Limb (tissue), 2 donors: ENCODE data around the gene ARMCX2.
"Not testable (repeated sequence)": the region's sequence is repeated elsewhere in the genome, so short reads cannot be mapped to it uniquely, and the experiment has no call there.

ENCODE experiments used
- DNase-seq, 2 donors: peaks; one replicate each; pipeline ENCODE4 v3.0.0-alpha.2; 2016; ENCODE audit errors: extremely low spot score in 2 of 2

ARMCX2 gene

GRCh38 chrX:101659601-101660063 lies at the start of gene ARMCX2:
TSS of gene ARMCX2 (minus strand) at chrX:101659850. CDS start at chrX:101657588, 2,262 bp downstream.
- peak; percentile 77 to 83 for DNase-seq

- DNase-seq = no peak
These were observed 49.7 kb upstream of the ARMCX2 start for GRCh38 chrX:101709384-101709783.

DNA sequence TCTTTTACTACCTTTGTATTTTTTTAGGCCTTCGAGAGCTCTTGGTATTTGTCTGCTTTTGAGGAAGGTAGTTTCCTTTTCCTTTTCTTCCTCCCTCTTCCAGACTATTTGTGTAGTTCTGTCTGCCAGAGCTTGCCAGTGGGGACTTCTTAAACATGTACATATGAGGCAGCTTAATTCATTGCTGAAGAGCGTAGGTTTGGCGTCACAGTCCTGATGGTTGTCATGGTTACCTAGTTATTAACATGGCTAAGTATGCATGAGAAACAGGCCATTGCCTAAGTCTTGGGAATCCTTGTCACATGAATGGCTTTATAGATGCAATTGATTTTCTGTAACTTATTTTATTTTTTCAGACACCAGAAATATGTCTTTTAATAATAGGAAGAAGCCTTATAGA lies 48.5 kb upstream of the ARMCX2 start:
- DNase-seq = peak in 1 of 2 donors; percentile 5

GRCh38 chrX:101693476-101693875 lies 33.8 kb upstream of the ARMCX2 start:
- DNase-seq = no peak

GRCh38 chrX:101691835-101692234 lies 32.2 kb upstream of the ARMCX2 start:
- no peak for DNase-seq

DNA sequence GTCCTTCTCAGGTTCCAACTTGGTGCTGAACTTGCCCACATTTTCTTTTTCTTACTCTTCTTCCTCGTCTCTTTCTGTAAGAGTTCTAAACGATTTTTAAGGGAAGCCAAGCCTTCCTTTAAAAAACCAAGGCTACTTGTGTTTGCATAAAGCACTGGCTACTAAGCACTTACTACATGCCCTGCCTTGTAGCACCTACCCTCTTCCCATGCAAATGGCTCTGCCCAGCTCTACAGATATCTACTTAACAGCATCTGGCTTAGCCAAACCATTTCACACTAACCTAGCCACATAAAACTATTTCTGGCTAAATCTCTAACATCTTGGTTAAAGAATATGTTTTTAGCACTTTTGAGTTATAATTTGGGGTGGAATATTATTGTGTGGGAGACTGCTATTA lies 26.9 kb upstream of the ARMCX2 start:
- DNase-seq = no peak

DNA sequence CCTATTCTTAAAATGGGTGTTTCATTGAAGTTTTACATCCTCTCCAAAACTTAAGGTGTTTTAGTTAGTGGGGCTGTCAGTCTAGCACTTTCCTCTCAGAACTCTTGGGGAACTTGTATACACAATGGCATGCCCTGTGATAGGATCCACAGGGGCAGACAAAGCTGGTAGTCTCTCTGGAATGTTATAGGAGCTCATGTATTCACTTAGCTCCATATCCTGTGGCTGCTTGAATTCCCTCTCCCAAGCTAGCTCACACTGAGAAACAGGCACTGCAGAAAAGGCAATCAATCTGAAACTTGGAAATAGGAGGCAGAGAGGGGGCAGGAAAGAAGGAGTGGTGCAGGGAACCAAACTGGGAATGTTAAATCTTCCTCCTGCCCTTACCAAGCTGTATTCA lies 26.3 kb upstream of the ARMCX2 start:
- no peak for DNase-seq

DNA sequence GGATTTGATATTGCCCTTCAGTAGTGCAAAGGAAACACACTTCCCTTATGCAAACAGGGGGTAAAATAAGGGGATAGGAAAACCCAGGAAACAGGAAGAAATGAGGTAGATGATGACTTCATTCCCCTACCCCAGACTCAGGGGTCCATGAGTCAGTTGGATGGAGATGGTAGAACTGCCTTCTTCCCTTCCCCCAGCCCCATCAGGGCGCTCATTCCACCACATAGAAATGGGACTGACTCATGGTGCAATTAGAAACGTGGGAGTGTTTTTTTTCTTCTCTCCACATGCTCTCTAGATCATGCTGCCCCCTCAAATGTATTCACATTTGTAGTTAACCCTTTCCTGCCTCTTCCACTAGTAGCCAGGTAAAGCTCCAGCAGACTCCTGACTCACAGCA lies 23.1 kb upstream of the ARMCX2 start:
- DNase-seq = no peak

DNA sequence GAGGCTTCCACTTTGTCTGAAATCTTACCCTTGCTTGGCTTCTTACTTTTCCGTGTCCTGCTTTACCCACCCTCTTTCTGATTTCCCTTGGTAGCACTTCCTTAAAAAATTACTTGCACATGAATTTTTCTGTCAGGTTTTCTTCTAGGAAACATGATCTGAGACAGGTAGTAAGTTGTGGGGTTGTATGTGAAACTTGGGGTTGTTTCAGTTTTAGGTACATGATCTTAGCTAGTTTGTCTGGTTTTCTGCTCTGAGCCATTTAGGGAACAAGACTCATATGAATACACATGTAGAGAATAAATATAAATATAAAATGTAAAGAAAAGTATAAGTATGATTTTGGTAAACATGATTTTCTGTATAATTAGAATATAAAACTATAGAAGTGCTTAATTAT lies 17.4 kb upstream of the ARMCX2 start:
- DNase-seq = no peak

- DNase-seq = no peak
These were observed 16.9 kb upstream of the ARMCX2 start for GRCh38 chrX:101676571-101676970.

DNA sequence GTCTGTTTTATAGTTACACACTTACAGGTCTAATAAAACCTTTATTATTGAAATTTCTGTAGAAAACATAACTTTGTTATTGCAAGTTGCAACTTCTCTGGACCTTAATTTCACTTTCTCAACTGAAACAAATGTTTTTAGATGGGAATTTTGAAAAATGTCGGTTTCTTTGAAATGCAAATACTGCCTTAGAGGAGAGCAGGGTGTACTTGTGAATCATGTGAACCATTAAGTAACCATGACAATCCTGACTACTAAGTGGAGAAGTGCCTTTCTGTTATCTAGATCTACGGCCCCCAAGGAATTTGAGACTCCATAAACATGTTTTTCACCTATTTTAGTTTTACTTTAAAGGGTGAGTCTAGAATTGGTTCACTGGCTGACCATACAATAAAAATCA lies 8.5 kb upstream of the ARMCX2 start:
- no peak for DNase-seq

GRCh38 chrX:101658661-101659491 lies 774 bp downstream of the ARMCX2 start:
- peak; percentile 54 to 81 for DNase-seq

DNA sequence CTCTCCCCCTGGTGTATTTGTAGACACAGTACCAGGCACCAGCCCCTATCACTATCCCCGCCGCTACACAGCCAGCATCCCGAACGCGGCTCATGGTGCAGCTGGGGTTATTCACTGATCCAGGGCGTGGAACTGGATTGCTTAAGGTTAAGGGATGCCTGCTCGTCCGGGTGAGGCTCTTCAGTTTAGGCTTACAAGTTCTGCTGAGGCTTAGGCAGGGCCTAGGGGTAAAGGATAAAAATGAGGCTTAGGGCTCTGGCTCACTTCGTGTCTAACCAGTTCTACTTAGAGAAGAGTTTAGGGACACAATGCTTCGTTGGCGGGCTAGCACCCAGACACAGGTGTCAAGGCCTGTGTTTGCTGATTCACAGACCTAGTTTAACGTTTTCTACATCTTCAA lies 2.2 kb downstream of the ARMCX2 start:
- DNase-seq = no peak

DNA sequence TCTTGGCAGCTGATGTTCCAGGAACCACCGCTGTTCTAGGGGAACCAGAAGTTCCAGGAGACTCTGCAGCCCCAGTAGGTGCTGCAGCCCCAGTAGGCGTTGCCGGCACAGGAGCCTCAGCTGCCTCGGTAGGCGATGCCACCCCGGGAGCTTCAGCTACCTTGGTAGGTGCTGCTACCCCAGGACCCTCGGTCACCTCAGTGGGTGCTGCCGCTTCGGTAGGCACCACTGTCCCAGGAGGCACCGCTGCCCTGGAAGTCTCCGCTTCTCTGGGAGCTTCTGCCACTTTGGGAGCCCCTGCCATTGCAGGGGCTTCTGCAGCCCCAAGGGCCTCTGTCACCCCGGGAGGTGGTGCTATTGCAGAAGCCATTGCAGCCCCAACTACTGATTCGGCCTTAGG lies 2.8 kb downstream of the ARMCX2 start:
- DNase-seq = no peak

- no peak for DNase-seq
These were observed 4.1 kb downstream of the ARMCX2 start for GRCh38 chrX:101655534-101655933.

DNA sequence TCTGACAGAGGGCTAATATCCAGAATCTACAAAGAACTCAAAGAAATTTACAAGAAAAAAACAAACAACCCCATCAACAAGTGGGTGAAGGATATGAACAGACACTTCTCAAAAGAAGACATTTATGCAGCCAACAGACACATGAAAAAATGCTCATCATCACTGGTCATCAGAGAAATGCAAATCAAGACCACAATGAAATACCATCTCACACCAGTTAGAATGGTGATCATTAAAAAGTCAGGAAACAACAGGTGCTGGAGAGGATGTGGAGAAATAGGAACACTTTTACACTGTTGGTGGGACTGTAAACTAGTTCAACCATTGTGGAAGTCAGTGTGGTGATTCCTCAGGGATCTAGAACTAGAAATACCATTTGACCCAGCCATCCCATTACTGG lies 11.9 kb downstream of the ARMCX2 start:
- DNase-seq = not testable (repeated sequence)

GRCh38 chrX:101642093-101642492 lies 17.6 kb downstream of the ARMCX2 start:
- no peak for DNase-seq

DNA sequence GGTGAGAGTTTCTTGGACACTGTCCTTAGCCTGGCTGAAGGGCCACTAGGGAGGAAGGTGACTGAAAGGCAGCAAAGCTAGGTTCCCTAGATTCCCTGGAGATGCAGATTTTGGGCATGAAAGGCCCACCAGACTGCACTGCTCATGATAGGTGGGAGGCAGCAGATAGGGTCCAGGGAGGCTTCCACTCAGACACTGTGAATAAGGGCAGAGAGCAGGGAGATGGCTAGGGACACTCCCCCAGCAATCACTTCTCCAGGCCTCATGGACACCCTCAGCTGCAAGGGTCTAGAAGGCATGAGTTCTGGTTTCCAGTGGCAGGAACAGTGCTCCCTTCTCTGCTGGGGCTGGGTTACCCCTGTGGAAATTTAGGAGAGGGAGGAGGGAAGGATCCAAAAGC lies 20.1 kb downstream of the ARMCX2 start:
- DNase-seq = no peak

GRCh38 chrX:101619364-101619763 lies 40.3 kb downstream of the ARMCX2 start:
- peak in 1 of 2 donors; percentile 11 for DNase-seq

GRCh38 chrX:101617211-101618191 lies 42.1 kb downstream of the ARMCX2 start, which contains the start of gene ARMCX6:
TSS of gene ARMCX6 (minus strand) at chrX:101618000. CDS start at chrX:101616620, 1,380 bp downstream.
- peak; percentile 62 to 86 for DNase-seq

DNA sequence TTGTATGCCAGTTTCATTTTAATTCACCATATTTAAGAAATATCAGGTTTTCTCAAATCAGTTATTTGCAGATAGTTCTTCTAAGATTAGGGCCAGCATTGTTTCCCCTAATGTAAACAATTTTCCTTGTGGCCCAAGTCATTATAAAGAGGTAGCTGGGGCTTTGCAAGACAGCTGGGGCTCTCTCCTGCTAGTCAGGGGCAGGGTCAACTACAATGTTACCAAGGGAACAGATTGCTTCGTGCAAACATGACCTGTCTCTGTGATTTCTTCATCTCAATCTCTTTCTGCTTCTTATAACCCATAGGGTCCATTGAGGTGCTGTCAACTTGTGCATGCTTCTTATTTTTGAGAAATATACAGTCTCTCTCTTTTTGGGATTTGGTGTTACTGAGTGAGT lies 53.9 kb downstream of the ARMCX2 start:
- DNase-seq = no peak
